ENCODE measurements around the gene KRTAP5-4.
A peak's percentile ranks its signal among the peaks of the same experiment; 100 is the strongest.

The KRTAP5-4 gene

GRCh38 chr11:1629326-1630185 lies 7.6 kb upstream of the KRTAP5-4 start, which contains the start of gene KRTAP5-5:
TSS of gene KRTAP5-5 (plus strand) at chr11:1629775. CDS start at chr11:1629841, 66 bp downstream.
- H3K27me3 ChIP-seq (ENCODE audit: control insufficient read depth in 3 of 3, insufficient read depth in 3 of 3, low read depth in 1 of 3, low read length in 3 of 3) = peaks cover 0 to 44% (median 0%) of the 10 kb centered on the region in 3 experiments
- no peak for DNase-seq (ENCODE audit: low spot score)

GRCh38 chr11:1628506-1629325 lies 6.8 kb upstream of the KRTAP5-4 start:
- H3K23ac ChIP-seq (ENCODE audit: low read depth, low read length, poor library complexity) = no peak overlapping the region
- no CpG with 5 or more reads among the region's 35 CpGs for WGBS, 2 donors (ENCODE audit: extremely low coverage in 2 of 2, insufficient read length in 2 of 2, insufficient replicate concordance in 1 of 2)

More at GRCh38 chr11:1629326-1630185, 7.6 kb upstream of the KRTAP5-4 start, which contains the start of gene KRTAP5-5:
- H2BK12ac ChIP-seq (ENCODE audit: low read length) = no peak within 1 kb of the TSS
- no peak within 1 kb of the TSS for H3K4ac ChIP-seq (ENCODE audit: low read length)
- peak within 1 kb of the TSS; percentile 55 for H3K18ac ChIP-seq (ENCODE audit: low read length)
- H3K27ac ChIP-seq (replicated peaks; ENCODE audit: low read length) = no peak within 1 kb of the TSS
- no peaks in the 10 kb centered on the region for H3K79me1 ChIP-seq (ENCODE audit: low read depth, low read length)
- H3K14ac ChIP-seq (ENCODE audit: low read length) = peak within 1 kb of the TSS; percentile 58
- no peak within 1 kb of the TSS for H2BK15ac ChIP-seq (ENCODE audit: low read length)
- no peak within 1 kb of the TSS for H2BK5ac ChIP-seq (ENCODE audit: low read length)
- no peak within 1 kb of the TSS for H4K8ac ChIP-seq (ENCODE audit: low read depth, low read length)
- peak within 1 kb of the TSS; percentile 75 for H2AFZ ChIP-seq (ENCODE audit: low read length)
- no peaks in the 10 kb centered on the region for H3K36me3 ChIP-seq (replicated peaks in 1 of 2; ENCODE audit: control insufficient read depth in 2 of 2, insufficient read depth in 2 of 2, low read length in 2 of 2)
- no peak within 1 kb of the TSS for H3K4me2 ChIP-seq (ENCODE audit: insufficient read depth, low read length, poor library complexity, severe bottlenecking)
- H3K23ac ChIP-seq (ENCODE audit: low read depth, low read length, poor library complexity) = no peak within 1 kb of the TSS
- H4K91ac ChIP-seq (ENCODE audit: low read depth, low read length, poor library complexity) = no peak within 1 kb of the TSS
- peaks cover 0 to 1% of the 10 kb centered on the region in 2 donors for H3K4me1 ChIP-seq (ENCODE audit: control insufficient read depth in 2 of 2, insufficient read depth in 1 of 2, low read depth in 1 of 2, low read length in 2 of 2)
- H3K9me3 ChIP-seq (replicated peaks in 1 of 2; ENCODE audit: control insufficient read depth in 2 of 2, insufficient read depth in 1 of 2, low read depth in 1 of 2, low read length in 2 of 2) = no peaks in the 10 kb centered on the region
- no peak within 1 kb of the TSS for H3K4me3 ChIP-seq (ENCODE audit: low read length in 2 of 2)
- H2AK5ac ChIP-seq (ENCODE audit: low read depth, low read length) = peak within 1 kb of the TSS; percentile 42
- peak within 1 kb of the TSS; percentile 65 for H3K9ac ChIP-seq (ENCODE audit: low read depth, low read length, poor library complexity)
- no peak within 1 kb of the TSS for H2BK120ac ChIP-seq (ENCODE audit: low read depth, low read length)
- WGBS, 2 donors (ENCODE audit: extremely low coverage in 2 of 2, insufficient read length in 2 of 2, insufficient replicate concordance in 1 of 2) = no CpG with 5 or more reads among the region's 26 CpGs

GRCh38 chr11:1625541-1625940 lies 3.6 kb upstream of the KRTAP5-4 start:
- no peak for DNase-seq (ENCODE audit: low spot score)
- Histone ChIP-seq H2AK5ac (ENCODE audit: low read depth, low read length) (peak overlapping the region; percentile 10), H3K79me1 (ENCODE audit: low read depth, low read length) (no peaks in the 10 kb centered on the region), H3K4ac (ENCODE audit: low read length) (no peak overlapping the region), H2BK120ac (ENCODE audit: low read depth, low read length) (no peak overlapping the region), H3K36me3 (replicated peaks in 1 of 2; ENCODE audit: control insufficient read depth in 2 of 2, insufficient read depth in 2 of 2, low read length in 2 of 2) (no peaks in the 10 kb centered on the region), H2BK15ac (ENCODE audit: low read length) (no peak overlapping the region), H3K4me3 (ENCODE audit: low read length in 2 of 2) (no peak overlapping the region), H3K9me3 (replicated peaks in 1 of 2; ENCODE audit: control insufficient read depth in 2 of 2, insufficient read depth in 1 of 2, low read depth in 1 of 2, low read length in 2 of 2) (no peaks in the 10 kb centered on the region), H2AFZ (ENCODE audit: low read length) (no peak overlapping the region), H2BK12ac (ENCODE audit: low read length) (no peak overlapping the region), H3K18ac (ENCODE audit: low read length) (peak overlapping the region; percentile 46), H3K27ac (replicated peaks; ENCODE audit: low read length) (no peak overlapping the region), H3K14ac (ENCODE audit: low read length) (no peak overlapping the region), H4K8ac (ENCODE audit: low read depth, low read length) (no peak overlapping the region), H3K27me3 (ENCODE audit: control insufficient read depth in 3 of 3, insufficient read depth in 3 of 3, low read depth in 1 of 3, low read length in 3 of 3) (peaks cover 0 to 32% (median 0%) of the 10 kb centered on the region in 3 experiments), H3K9ac (ENCODE audit: low read depth, low read length, poor library complexity) (no peak overlapping the region), H3K4me2 (ENCODE audit: insufficient read depth, low read length, poor library complexity, severe bottlenecking) (no peak overlapping the region), H3K4me1 (ENCODE audit: control insufficient read depth in 2 of 2, insufficient read depth in 1 of 2, low read depth in 1 of 2, low read length in 2 of 2) (peaks cover 0 to 2% of the 10 kb centered on the region in 2 donors), H2BK5ac (ENCODE audit: low read length) (no peak overlapping the region), H4K91ac (ENCODE audit: low read depth, low read length, poor library complexity) (no peak overlapping the region), H3K23ac (ENCODE audit: low read depth, low read length, poor library complexity) (no peak overlapping the region)
- WGBS, 2 donors (ENCODE audit: extremely low coverage in 2 of 2, insufficient read length in 2 of 2, insufficient replicate concordance in 1 of 2) = no CpG with 5 or more reads among the region's 13 CpGs

More at GRCh38 chr11:1628506-1629325, 6.8 kb upstream of the KRTAP5-4 start:
- no peak overlapping the region for H3K9ac ChIP-seq (ENCODE audit: low read depth, low read length, poor library complexity)
- H2BK15ac ChIP-seq (ENCODE audit: low read length) = no peak overlapping the region
- no peak overlapping the region for H3K4me3 ChIP-seq (ENCODE audit: low read length in 2 of 2)
- H2BK12ac ChIP-seq (ENCODE audit: low read length) = no peak overlapping the region
- no peak overlapping the region for H2BK120ac ChIP-seq (ENCODE audit: low read depth, low read length)
- H3K18ac ChIP-seq (ENCODE audit: low read length) = peak overlapping the region; percentile 55
- peaks cover 0 to 48% (median 0%) of the 10 kb centered on the region in 3 experiments for H3K27me3 ChIP-seq (ENCODE audit: control insufficient read depth in 3 of 3, insufficient read depth in 3 of 3, low read depth in 1 of 3, low read length in 3 of 3)
- peaks cover 0 to 2% of the 10 kb centered on the region in 2 donors for H3K4me1 ChIP-seq (ENCODE audit: control insufficient read depth in 2 of 2, insufficient read depth in 1 of 2, low read depth in 1 of 2, low read length in 2 of 2)
- H2AFZ ChIP-seq (ENCODE audit: low read length) = peak overlapping the region; percentile 75
- H3K27ac ChIP-seq (replicated peaks; ENCODE audit: low read length) = no peak overlapping the region
- no peak overlapping the region for H3K4ac ChIP-seq (ENCODE audit: low read length)
- H2BK5ac ChIP-seq (ENCODE audit: low read length) = no peak overlapping the region
- peak overlapping the region; percentile 23 for H2AK5ac ChIP-seq (ENCODE audit: low read depth, low read length)
- DNase-seq (ENCODE audit: low spot score) = peak; percentile 64
- H3K9me3 ChIP-seq (replicated peaks in 1 of 2; ENCODE audit: control insufficient read depth in 2 of 2, insufficient read depth in 1 of 2, low read depth in 1 of 2, low read length in 2 of 2) = no peaks in the 10 kb centered on the region
- no peak overlapping the region for H4K8ac ChIP-seq (ENCODE audit: low read depth, low read length)
- H3K4me2 ChIP-seq (ENCODE audit: insufficient read depth, low read length, poor library complexity, severe bottlenecking) = no peak overlapping the region
- no peaks in the 10 kb centered on the region for H3K36me3 ChIP-seq (replicated peaks in 1 of 2; ENCODE audit: control insufficient read depth in 2 of 2, insufficient read depth in 2 of 2, low read length in 2 of 2)
- H4K91ac ChIP-seq (ENCODE audit: low read depth, low read length, poor library complexity) = no peak overlapping the region
- no peaks in the 10 kb centered on the region for H3K79me1 ChIP-seq (ENCODE audit: low read depth, low read length)
- no peak overlapping the region for H3K14ac ChIP-seq (ENCODE audit: low read length)

Measured in neuronal stem cell (in vitro differentiated cells).